ENCODE measurements around the gene CAP1. TPM values are rescaled to one million over a fixed set of nuclear protein-coding genes. Genes with fewer than 3 reads are reported as not detected.

Gene CAP1
- polyA plus RNA-seq, 1 donor from 2014 or later: 162 TPM

DNA sequence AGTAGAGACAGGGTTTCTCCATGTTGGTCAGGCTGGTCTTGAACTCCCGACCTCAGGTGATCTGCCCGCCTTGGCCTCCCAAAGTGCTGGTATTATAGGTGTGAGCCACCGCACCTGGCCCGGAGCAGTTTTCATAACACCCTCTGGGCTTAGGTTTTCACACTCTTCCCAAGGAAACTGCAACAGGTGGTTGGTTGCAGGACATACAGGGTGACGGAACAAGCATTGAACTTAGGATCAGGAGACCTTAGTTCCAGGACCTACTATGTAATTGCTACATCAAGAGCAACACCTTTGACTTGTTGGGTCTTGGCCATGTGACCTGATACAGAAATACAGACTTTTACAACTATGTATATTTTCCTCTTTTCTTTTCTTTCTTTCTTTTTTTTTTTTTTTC, 47.6 kb upstream of the CAP1 start:
- no peak overlapping the region for H3K27ac ChIP-seq (ENCODE audit: low read length)
- H3K27me3 ChIP-seq (ENCODE audit: insufficient read depth, low read depth, low read length): no peaks in the 10 kb centered on the region
- H3K79me2 ChIP-seq (replicated peaks; ENCODE audit: insufficient read depth, low read length): no peaks in the 10 kb centered on the region
- H3K4me3 ChIP-seq (ENCODE audit: low read length): no peak overlapping the region
- H4K20me1 ChIP-seq (ENCODE audit: insufficient read depth): no peaks in the 10 kb centered on the region
- H2AFZ ChIP-seq (ENCODE audit: low read depth, low read length): no peak overlapping the region
- H3K9me3 ChIP-seq (ENCODE audit: low read length): no peaks in the 10 kb centered on the region
- no peak overlapping the region for H3K9ac ChIP-seq (ENCODE audit: low read length)
- TF ChIP-seq EP300 (conservative IDR thresholded peaks at IDR 0.05; ENCODE audit: poor library complexity, severe bottlenecking): no peak
- TF ChIP-seq, protein P1, sequence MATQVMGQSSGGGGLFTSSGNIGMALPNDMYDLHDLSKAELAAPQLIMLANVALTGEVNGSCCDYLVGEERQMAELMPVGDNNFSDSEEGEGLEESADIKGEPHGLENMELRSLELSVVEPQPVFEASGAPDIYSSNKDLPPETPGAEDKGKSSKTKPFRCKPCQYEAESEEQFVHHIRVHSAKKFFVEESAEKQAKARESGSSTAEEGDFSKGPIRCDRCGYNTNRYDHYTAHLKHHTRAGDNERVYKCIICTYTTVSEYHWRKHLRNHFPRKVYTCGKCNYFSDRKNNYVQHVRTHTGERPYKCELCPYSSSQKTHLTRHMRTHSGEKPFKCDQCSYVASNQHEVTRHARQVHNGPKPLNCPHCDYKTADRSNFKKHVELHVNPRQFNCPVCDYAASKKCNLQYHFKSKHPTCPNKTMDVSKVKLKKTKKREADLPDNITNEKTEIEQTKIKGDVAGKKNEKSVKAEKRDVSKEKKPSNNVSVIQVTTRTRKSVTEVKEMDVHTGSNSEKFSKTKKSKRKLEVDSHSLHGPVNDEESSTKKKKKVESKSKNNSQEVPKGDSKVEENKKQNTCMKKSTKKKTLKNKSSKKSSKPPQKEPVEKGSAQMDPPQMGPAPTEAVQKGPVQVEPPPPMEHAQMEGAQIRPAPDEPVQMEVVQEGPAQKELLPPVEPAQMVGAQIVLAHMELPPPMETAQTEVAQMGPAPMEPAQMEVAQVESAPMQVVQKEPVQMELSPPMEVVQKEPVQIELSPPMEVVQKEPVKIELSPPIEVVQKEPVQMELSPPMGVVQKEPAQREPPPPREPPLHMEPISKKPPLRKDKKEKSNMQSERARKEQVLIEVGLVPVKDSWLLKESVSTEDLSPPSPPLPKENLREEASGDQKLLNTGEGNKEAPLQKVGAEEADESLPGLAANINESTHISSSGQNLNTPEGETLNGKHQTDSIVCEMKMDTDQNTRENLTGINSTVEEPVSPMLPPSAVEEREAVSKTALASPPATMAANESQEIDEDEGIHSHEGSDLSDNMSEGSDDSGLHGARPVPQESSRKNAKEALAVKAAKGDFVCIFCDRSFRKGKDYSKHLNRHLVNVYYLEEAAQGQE (IDR thresholded peaks at IDR 0.05; ENCODE audit: borderline replicate concordance): no peak
- TF ChIP-seq POLR2AphosphoS5 (IDR thresholded peaks at IDR 0.05): no peak
- TF ChIP-seq RAD21 (conservative IDR thresholded peaks at IDR 0.05): no peak
- TF ChIP-seq MXI1 (conservative IDR thresholded peaks at IDR 0.05; ENCODE audit: poor library complexity, severe bottlenecking): no peak
- no peak for TF ChIP-seq CTCF (IDR thresholded peaks at IDR 0.05; ENCODE audit: poor library complexity, severe bottlenecking)
- no peak for TF ChIP-seq EZH2 (IDR thresholded peaks at IDR 0.05; ENCODE audit: borderline replicate concordance, insufficient read depth, low read length, poor library complexity, severe bottlenecking)
- no peak for TF ChIP-seq TAF1 (IDR thresholded peaks at IDR 0.05; ENCODE audit: low read depth)
- TF ChIP-seq SMC3 (conservative IDR thresholded peaks at IDR 0.05; ENCODE audit: poor library complexity): no peak
- no peaks in the 10 kb centered on the region for H3F3A ChIP-seq (ENCODE audit: insufficient read depth, low read length, poor library complexity, severe bottlenecking)
- no peaks in the 10 kb centered on the region for H3K9me2 ChIP-seq (ENCODE audit: insufficient read depth, low read length)
- no peaks in the 10 kb centered on the region for H3K36me3 ChIP-seq (ENCODE audit: insufficient read depth, low read length)
- H3K4me2 ChIP-seq (ENCODE audit: low read length): no peak overlapping the region

DNA sequence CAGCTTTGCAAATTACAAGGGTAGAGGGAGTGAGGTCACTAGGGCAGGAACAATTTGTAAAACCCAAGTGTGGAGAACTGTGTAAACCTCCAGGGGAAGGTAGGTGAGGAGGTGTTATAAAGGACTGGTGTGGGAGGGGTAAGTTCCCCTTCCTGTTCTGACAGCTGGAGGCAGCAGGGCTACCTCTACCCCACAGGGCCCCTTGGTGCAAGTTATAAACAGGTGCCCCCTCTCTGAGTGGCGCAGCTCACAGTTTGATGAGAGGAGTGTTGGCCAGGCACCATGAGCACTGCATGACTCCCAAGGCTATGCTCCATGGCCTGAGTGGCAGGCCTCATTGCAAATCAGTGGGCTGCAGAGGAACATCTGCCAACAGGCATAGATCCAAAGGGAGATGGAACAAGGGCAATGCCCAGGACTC, 44.5 kb upstream of the CAP1 start:
- no peaks in the 10 kb centered on the region for H3K79me2 ChIP-seq (replicated peaks; ENCODE audit: insufficient read depth, low read length)
- H3K27ac ChIP-seq (ENCODE audit: low read length): no peak overlapping the region
- H3K9me3 ChIP-seq (ENCODE audit: low read length): no peaks in the 10 kb centered on the region
- H3K36me3 ChIP-seq (ENCODE audit: insufficient read depth, low read length): no peaks in the 10 kb centered on the region
- no peak overlapping the region for H3K4me3 ChIP-seq (ENCODE audit: low read length)
- H3K27me3 ChIP-seq (ENCODE audit: insufficient read depth, low read depth, low read length): no peaks in the 10 kb centered on the region
- H3K4me2 ChIP-seq (ENCODE audit: low read length): no peak overlapping the region
- H3F3A ChIP-seq (ENCODE audit: insufficient read depth, low read length, poor library complexity, severe bottlenecking): no peaks in the 10 kb centered on the region
- no peak overlapping the region for H3K9ac ChIP-seq (ENCODE audit: low read length)
- no peaks in the 10 kb centered on the region for H4K20me1 ChIP-seq (ENCODE audit: insufficient read depth)
- no peak overlapping the region for H2AFZ ChIP-seq (ENCODE audit: low read depth, low read length)
- no peak for TF ChIP-seq SMC3 (conservative IDR thresholded peaks at IDR 0.05; ENCODE audit: poor library complexity)
- no peak for TF ChIP-seq EZH2 (IDR thresholded peaks at IDR 0.05; ENCODE audit: borderline replicate concordance, insufficient read depth, low read length, poor library complexity, severe bottlenecking)
- TF ChIP-seq, protein P1 (IDR thresholded peaks at IDR 0.05; ENCODE audit: borderline replicate concordance): no peak
- no peak for TF ChIP-seq TAF1 (IDR thresholded peaks at IDR 0.05; ENCODE audit: low read depth)
- no peak for TF ChIP-seq CTCF (IDR thresholded peaks at IDR 0.05; ENCODE audit: poor library complexity, severe bottlenecking)
- TF ChIP-seq RAD21 (conservative IDR thresholded peaks at IDR 0.05): no peak
- no peak for TF ChIP-seq EP300 (conservative IDR thresholded peaks at IDR 0.05; ENCODE audit: poor library complexity, severe bottlenecking)
- no peak for TF ChIP-seq POLR2AphosphoS5 (IDR thresholded peaks at IDR 0.05)
- TF ChIP-seq MXI1 (conservative IDR thresholded peaks at IDR 0.05; ENCODE audit: poor library complexity, severe bottlenecking): no peak
- H3K9me2 ChIP-seq (ENCODE audit: insufficient read depth, low read length): no peaks in the 10 kb centered on the region

Measured in neural cell (in vitro differentiated cells).